ENCODE measurements around the gene DUSP28.

The DUSP28 gene

GRCh38 chr2:240599141-240599583 lies 39.0 kb downstream of the DUSP28 start:
- DNase-seq (ENCODE audit: low read depth), result no peak

- no peak for DNase-seq (ENCODE audit: low read depth)
Measured at GRCh38 chr2:240600451-240600961, 40.3 kb downstream of the DUSP28 start.

GRCh38 chr2:240601061-240601830 lies 41.1 kb downstream of the DUSP28 start:
- no peak for DNase-seq (ENCODE audit: low read depth)

GRCh38 chr2:240601831-240602160 lies 41.6 kb downstream of the DUSP28 start:
- DNase-seq (ENCODE audit: low read depth), result no peak

- no peak for DNase-seq (ENCODE audit: low read depth)
Measured at GRCh38 chr2:240602266-240603050, 42.3 kb downstream of the DUSP28 start.

GRCh38 chr2:240603081-240603835 lies 43.1 kb downstream of the DUSP28 start:
- DNase-seq (ENCODE audit: low read depth), result no peak

GRCh38 chr2:240603846-240604245 lies 43.7 kb downstream of the DUSP28 start:
- DNase-seq (ENCODE audit: low read depth), result no peak

GRCh38 chr2:240604291-240604938 lies 44.3 kb downstream of the DUSP28 start:
- no peak for DNase-seq (ENCODE audit: low read depth)

- no peak for DNase-seq (ENCODE audit: low read depth)
Measured at GRCh38 chr2:240604939-240605716, 45.0 kb downstream of the DUSP28 start.

- DNase-seq (ENCODE audit: low read depth), result no peak
Measured at GRCh38 chr2:240605867-240606743, 45.9 kb downstream of the DUSP28 start.

GRCh38 chr2:240611601-240612210 lies 51.5 kb downstream of the DUSP28 start:
- DNase-seq (ENCODE audit: low read depth), result no peak
